ENCODE measurements around the gene FURIN. TPM values are rescaled to one million over a fixed set of nuclear protein-coding genes. Genes with fewer than 3 reads are reported as not detected.

The FURIN gene
- total and polyA plus RNA-seq, 9 of the 15 experiments (the other 6 are each of a cell fraction or from before 2014, with no cell fraction given): 0.92 to 99.9 (median 34.8) TPM

DNA sequence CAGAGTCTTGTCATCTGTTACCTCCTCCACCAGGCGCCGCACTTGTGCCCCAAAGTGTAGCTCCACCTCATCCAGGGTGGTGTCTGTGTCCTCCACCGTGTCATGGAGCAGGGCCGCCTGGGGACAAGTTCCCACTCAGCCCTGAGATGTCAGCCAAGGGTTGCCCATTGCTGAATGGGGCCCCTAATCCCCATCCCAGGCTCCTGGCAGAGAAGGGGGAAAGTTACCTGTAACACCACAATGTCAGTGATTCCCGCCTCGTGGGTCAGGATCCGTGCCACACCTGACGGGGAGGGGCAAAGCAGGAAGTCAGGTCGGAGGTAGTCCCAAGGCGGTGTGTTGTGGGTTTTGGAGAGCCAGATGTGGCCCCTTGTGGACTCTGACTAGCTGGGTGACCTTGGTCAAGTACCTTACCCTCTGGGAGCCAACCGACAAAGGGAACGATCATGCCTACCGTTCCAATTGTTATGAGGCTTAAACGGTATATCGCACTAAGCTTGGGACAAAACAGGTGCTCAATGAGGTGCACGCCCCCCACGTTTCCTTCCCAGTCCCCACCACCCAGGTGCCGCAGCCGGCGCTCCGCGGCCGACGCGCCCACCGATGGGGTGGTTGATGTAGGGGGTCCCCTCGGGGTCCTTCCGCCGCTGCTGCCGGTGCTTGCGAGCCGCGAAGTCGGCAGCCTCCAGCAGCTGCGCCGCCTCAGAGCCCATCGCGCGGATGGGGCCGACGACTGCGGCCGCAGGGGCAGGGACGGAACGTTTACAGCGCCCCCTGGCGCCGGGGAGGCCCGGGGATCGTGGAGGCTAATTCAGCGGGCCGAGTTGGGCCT, 63.7 kb downstream of the FURIN start, which contains the start of gene HDDC3 (continued):
- TF ChIP-seq ETV5 (CRISPR knock-in tag; IDR thresholded peaks at IDR 0.05; ENCODE audit: low read depth): no peak; the same call in 1 of the 2 replicates
- TF ChIP-seq ZC3H4 (CRISPR knock-in tag; IDR thresholded peaks at IDR 0.05; ENCODE audit: borderline replicate concordance): 0 out of 2 replicates have a peak, but pooled peaks have one; percentile 71
- TF ChIP-seq, protein P1, sequence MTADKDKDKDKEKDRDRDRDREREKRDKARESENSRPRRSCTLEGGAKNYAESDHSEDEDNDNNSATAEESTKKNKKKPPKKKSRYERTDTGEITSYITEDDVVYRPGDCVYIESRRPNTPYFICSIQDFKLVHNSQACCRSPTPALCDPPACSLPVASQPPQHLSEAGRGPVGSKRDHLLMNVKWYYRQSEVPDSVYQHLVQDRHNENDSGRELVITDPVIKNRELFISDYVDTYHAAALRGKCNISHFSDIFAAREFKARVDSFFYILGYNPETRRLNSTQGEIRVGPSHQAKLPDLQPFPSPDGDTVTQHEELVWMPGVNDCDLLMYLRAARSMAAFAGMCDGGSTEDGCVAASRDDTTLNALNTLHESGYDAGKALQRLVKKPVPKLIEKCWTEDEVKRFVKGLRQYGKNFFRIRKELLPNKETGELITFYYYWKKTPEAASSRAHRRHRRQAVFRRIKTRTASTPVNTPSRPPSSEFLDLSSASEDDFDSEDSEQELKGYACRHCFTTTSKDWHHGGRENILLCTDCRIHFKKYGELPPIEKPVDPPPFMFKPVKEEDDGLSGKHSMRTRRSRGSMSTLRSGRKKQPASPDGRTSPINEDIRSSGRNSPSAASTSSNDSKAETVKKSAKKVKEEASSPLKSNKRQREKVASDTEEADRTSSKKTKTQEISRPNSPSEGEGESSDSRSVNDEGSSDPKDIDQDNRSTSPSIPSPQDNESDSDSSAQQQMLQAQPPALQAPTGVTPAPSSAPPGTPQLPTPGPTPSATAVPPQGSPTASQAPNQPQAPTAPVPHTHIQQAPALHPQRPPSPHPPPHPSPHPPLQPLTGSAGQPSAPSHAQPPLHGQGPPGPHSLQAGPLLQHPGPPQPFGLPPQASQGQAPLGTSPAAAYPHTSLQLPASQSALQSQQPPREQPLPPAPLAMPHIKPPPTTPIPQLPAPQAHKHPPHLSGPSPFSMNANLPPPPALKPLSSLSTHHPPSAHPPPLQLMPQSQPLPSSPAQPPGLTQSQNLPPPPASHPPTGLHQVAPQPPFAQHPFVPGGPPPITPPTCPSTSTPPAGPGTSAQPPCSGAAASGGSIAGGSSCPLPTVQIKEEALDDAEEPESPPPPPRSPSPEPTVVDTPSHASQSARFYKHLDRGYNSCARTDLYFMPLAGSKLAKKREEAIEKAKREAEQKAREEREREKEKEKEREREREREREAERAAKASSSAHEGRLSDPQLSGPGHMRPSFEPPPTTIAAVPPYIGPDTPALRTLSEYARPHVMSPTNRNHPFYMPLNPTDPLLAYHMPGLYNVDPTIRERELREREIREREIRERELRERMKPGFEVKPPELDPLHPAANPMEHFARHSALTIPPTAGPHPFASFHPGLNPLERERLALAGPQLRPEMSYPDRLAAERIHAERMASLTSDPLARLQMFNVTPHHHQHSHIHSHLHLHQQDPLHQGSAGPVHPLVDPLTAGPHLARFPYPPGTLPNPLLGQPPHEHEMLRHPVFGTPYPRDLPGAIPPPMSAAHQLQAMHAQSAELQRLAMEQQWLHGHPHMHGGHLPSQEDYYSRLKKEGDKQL (CRISPR knock-in tag; IDR thresholded peaks at IDR 0.05; ENCODE audit: borderline replicate concordance): peak; percentile 73; the same call in 1 of the 2 replicates
- TF ChIP-seq, protein P2, sequence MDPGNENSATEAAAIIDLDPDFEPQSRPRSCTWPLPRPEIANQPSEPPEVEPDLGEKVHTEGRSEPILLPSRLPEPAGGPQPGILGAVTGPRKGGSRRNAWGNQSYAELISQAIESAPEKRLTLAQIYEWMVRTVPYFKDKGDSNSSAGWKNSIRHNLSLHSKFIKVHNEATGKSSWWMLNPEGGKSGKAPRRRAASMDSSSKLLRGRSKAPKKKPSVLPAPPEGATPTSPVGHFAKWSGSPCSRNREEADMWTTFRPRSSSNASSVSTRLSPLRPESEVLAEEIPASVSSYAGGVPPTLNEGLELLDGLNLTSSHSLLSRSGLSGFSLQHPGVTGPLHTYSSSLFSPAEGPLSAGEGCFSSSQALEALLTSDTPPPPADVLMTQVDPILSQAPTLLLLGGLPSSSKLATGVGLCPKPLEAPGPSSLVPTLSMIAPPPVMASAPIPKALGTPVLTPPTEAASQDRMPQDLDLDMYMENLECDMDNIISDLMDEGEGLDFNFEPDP (CRISPR knock-in tag; IDR thresholded peaks at IDR 0.05): no peak
- TF ChIP-seq THRAP3 (IDR thresholded peaks at IDR 0.05; ENCODE audit: borderline replicate concordance): no peak
- TF ChIP-seq ZKSCAN1 (IDR thresholded peaks at IDR 0.05; ENCODE audit: low read depth, low read length): 0 out of 2 replicates have a peak, but pooled peaks have one; percentile 50
- peak; percentile 14; the same call in 1 of the 2 replicates for TF ChIP-seq ZNF75A (CRISPR knock-in tag; IDR thresholded peaks at IDR 0.05)
- TF ChIP-seq NRF1 (conservative IDR thresholded peaks at IDR 0.05 in 1 of 2, IDR thresholded peaks at IDR 0.05 in 1 of 2): peak; percentile 78 to 82
- no peak for TF ChIP-seq ZNF584 (CRISPR knock-in tag; IDR thresholded peaks at IDR 0.05; ENCODE audit: low read depth)
- no peak for TF ChIP-seq NCOA4 (IDR thresholded peaks at IDR 0.05; ENCODE audit: partially characterized antibody)
- no peak for TF ChIP-seq ZNF561 (CRISPR knock-in tag; conservative IDR thresholded peaks at IDR 0.05)
- TF ChIP-seq ZNF263 (CRISPR knock-in tag; IDR thresholded peaks at IDR 0.05; ENCODE audit: borderline replicate concordance): peak; percentile 92
- peak; percentile 48; the same call in 1 of the 2 replicates for TF ChIP-seq MTA1 (IDR thresholded peaks at IDR 0.05; ENCODE audit: borderline replicate concordance)
- TF ChIP-seq NR2F6 (CRISPR knock-in tag; IDR thresholded peaks at IDR 0.05): no peak
- no peak for TF ChIP-seq BDP1 (IDR thresholded peaks at IDR 0.05; ENCODE audit: insufficient read depth, insufficient read length)
- TF ChIP-seq ZNF507 (tag; conservative IDR thresholded peaks at IDR 0.05): no peak
- TF ChIP-seq RBM22 (IDR thresholded peaks at IDR 0.05; ENCODE audit: low read depth, low read length, poor library complexity, severe bottlenecking): peak; percentile 76
- TF ChIP-seq, protein P3, sequence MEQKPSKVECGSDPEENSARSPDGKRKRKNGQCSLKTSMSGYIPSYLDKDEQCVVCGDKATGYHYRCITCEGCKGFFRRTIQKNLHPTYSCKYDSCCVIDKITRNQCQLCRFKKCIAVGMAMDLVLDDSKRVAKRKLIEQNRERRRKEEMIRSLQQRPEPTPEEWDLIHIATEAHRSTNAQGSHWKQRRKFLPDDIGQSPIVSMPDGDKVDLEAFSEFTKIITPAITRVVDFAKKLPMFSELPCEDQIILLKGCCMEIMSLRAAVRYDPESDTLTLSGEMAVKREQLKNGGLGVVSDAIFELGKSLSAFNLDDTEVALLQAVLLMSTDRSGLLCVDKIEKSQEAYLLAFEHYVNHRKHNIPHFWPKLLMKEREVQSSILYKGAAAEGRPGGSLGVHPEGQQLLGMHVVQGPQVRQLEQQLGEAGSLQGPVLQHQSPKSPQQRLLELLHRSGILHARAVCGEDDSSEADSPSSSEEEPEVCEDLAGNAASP (IDR thresholded peaks at IDR 0.05): no peak
- no peak for TF ChIP-seq ZNF124 (CRISPR knock-in tag; IDR thresholded peaks at IDR 0.05)
- peak; percentile 78 for TF ChIP-seq POLR2AphosphoS5 (IDR thresholded peaks at IDR 0.05; ENCODE audit: control insufficient read depth, insufficient read depth, low read depth, low read length)

All from K562 (cell line).